Kidney (tissue), 14 donors: ENCODE results near the gene VGLL4. TPM values are rescaled to one million over a fixed set of nuclear protein-coding genes. Genes with fewer than 3 reads are reported as not detected.

Source experiments
- DNase-seq, 5 donors: peaks; one replicate each; pipeline ENCODE4 v3.0.0-alpha.2; 2013 to 2020
- FAIRE-seq: peaks from 2 replicates; lab custom pipeline; 2012; peaks lifted over from hg19 to GRCh38; lab: Jason Lieb, UNC
- H3K27ac ChIP-seq, 2 donors: one replicate each; pipeline ENCODE4 v1.7.0; 2013; ENCODE audit warnings: low read depth in 2 of 2, low read length in 2 of 2, inconsistent platforms in 1 of 2
- H3K27me3 ChIP-seq: one replicate; pipeline ENCODE4 v1.7.1; 2013; ENCODE audit warnings: low read length, inconsistent platforms; ENCODE audit not compliant: control insufficient read depth, insufficient read depth
- H3K36me3 ChIP-seq, 3 donors: one replicate each; pipeline versions ENCODE4 v1.7.0 to v1.7.1; 2013; ENCODE audit warnings: low read length in 3 of 3, control low read depth in 1 of 3, inconsistent platforms in 1 of 3; ENCODE audit not compliant: insufficient read depth in 3 of 3, control insufficient read depth in 2 of 3
- H3K4me1 ChIP-seq, 3 donors: one replicate each; pipeline versions ENCODE4 v1.7.0 to v1.7.1; 2013; ENCODE audit warnings: low read length in 3 of 3, inconsistent platforms in 1 of 3, low read depth in 1 of 3; ENCODE audit not compliant: control insufficient read depth in 2 of 3, insufficient read depth in 2 of 3
- H3K4me3 ChIP-seq, 3 donors: one replicate each; pipeline versions ENCODE4 v1.7.0 to v1.8.1; 2013; ENCODE audit warnings: low read length in 3 of 3, control low read depth in 1 of 3, inconsistent platforms in 1 of 3
- H3K9ac ChIP-seq, 3 donors: one replicate each; pipeline versions ENCODE4 v1.7.0 to v1.7.1; 2013; ENCODE audit warnings: low read length in 3 of 3, control low read depth in 1 of 3, inconsistent platforms in 1 of 3
- H3K9me3 ChIP-seq, 3 donors: one replicate each; pipeline versions ENCODE4 v1.7.0 to v1.7.1; 2013; ENCODE audit warnings: low read length in 3 of 3, control low read depth in 1 of 3, inconsistent platforms in 1 of 3; ENCODE audit not compliant: control insufficient read depth in 2 of 3, insufficient read depth in 1 of 3
- intact Hi-C: fragments of 100-400 bp; cut with DNase I; formaldehyde crosslinking; loops from one replicate; pipeline ENCODE4 v1.11.1; 2022
- polyA plus RNA-seq: library from polyadenylated mRNA; stranded (reverse); fragments of 350-450 nt; fragmentation: Illumina TruSeq; extraction: RNeasy Lipid Tissue Mini Kit (QIAGEN cat#74804); gene quantifications from one replicate; pipeline ENCODE4 v1.2.3, GENCODE V29; 2014; ENCODE audit warnings: low read depth, low replicate concordance; ENCODE audit not compliant: insufficient read depth
- total RNA-seq: library from RNA; stranded (reverse); fragmentation: NEBNext Ultra II Directional; extraction: Animal tissue kit (Norgen Biotek cat#: 25700); gene quantifications from one replicate; pipeline ENCODE4 v1.2.1, GENCODE V29; 2021
- TF ChIP-seq, protein P1 (sequence below): IDR thresholded peaks from 3 replicates; pipeline ENCODE4 v1.5.1; 2012; ENCODE audit warnings: mild to moderate bottlenecking, moderate library complexity, borderline replicate concordance; ENCODE audit not compliant: insufficient read depth; ENCODE audit errors: extremely low read depth
- donor health status: control.
- donor health status: control.
- donor health status: control.
- donor health status: control.
- donor health status: control.
- donor health status: DM: yes; HTN: yes; CAD: no.
- donor health status: Normal renal cell carcinoma (clear cell type).

The VGLL4 gene
- total and polyA plus RNA-seq, 2 donors from 2014 or later: 41.4 to 78.5 TPM

DNA sequence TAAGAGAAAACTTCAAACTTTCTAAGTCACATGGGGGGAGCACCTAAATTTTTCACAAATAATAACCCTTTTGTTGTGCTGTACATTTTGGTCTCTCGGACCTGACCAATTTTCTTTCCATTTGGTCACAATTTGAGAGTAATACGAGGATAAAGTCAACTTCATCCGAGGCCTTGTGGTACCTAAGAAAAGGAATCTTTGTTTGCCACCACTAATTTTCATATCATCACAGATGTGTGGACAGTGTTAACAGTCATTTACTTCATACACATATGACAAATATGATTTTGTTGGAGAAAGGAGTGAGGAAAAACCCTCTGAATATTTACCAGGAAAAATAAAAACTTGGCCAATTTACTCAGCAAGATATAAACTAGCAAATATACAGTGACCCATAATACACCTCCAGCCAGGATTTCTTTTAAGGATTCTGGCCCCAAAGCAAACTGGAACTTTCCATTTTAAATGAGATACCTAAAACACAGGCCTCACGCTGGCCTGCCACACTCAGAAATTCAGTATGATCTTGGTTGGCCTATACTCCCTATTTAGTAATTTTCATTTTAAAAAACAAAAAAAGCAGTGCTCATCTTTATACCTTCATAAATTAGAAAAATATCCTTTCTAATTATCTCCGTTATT, 40.7 kb downstream of the VGLL4 start:
- FAIRE-seq (no peak), DNase-seq (no peak)
- H3K27me3 ChIP-seq: no peaks in the 10 kb centered on the region
- no peaks in the 10 kb centered on the region for H3K9me3 ChIP-seq
- peak overlapping the region in 1 of 2 donors; percentile 68 for H3K27ac ChIP-seq
- no peak overlapping the region for H3K4me3 ChIP-seq
- H3K4me1 ChIP-seq: peaks cover 2 to 12% (median 8%) of the 10 kb centered on the region in 3 donors
- peaks cover 0 to 3% (median 0%) of the 10 kb centered on the region in 3 donors for H3K36me3 ChIP-seq
- H3K9ac ChIP-seq: no peak overlapping the region
- intact Hi-C loops: no loop called here
- TF ChIP-seq, protein P1, sequence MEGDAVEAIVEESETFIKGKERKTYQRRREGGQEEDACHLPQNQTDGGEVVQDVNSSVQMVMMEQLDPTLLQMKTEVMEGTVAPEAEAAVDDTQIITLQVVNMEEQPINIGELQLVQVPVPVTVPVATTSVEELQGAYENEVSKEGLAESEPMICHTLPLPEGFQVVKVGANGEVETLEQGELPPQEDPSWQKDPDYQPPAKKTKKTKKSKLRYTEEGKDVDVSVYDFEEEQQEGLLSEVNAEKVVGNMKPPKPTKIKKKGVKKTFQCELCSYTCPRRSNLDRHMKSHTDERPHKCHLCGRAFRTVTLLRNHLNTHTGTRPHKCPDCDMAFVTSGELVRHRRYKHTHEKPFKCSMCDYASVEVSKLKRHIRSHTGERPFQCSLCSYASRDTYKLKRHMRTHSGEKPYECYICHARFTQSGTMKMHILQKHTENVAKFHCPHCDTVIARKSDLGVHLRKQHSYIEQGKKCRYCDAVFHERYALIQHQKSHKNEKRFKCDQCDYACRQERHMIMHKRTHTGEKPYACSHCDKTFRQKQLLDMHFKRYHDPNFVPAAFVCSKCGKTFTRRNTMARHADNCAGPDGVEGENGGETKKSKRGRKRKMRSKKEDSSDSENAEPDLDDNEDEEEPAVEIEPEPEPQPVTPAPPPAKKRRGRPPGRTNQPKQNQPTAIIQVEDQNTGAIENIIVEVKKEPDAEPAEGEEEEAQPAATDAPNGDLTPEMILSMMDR: no peak

DNA sequence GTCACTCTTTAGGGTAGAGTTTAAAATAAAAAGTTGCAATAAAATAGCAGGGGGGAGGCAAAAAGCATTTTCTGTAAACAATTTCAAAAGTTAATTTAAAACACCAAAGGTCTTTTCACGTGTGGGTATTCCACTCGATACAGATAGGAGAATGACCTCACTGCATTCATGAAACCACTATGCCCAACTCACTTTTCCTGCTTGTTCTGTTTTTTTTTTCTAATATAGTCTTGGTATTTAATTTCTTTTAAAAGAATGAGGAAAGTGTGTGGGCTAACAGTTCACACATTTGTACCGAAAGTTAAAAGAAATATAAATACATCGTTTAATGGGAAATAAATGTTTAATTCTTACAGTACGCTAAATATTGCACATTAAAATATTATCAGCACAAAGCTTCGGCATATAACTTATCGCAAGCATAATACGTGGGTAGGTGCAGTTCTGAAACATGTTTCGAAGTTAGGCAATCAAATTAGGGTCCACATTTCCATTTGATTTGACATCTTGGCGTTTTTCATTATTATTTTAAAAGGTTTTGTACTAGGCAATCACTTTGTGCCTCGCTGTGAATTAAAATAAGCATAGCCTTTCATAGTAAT, 41.4 kb downstream of the VGLL4 start:
- H3K9me3 ChIP-seq: no peaks in the 10 kb centered on the region
- H3K36me3 ChIP-seq: peaks cover 0 to 3% (median 0%) of the 10 kb centered on the region in 3 donors
- TF ChIP-seq, protein P1: no peak
- H3K9ac ChIP-seq: no peak overlapping the region
- peaks cover 2 to 12% (median 8%) of the 10 kb centered on the region in 3 donors for H3K4me1 ChIP-seq
- intact Hi-C loops: no loop called here
- FAIRE-seq (no peak), DNase-seq (no peak)
- peak overlapping the region; percentile 30 for H3K27ac ChIP-seq
- no peaks in the 10 kb centered on the region for H3K27me3 ChIP-seq
- no peak overlapping the region for H3K4me3 ChIP-seq

- TF ChIP-seq, protein P1: no peak
- Histone ChIP-seq H3K4me1 (peaks cover 2 to 12% (median 8%) of the 10 kb centered on the region in 3 donors), H3K27me3 (no peaks in the 10 kb centered on the region), H3K27ac (peak overlapping the region; percentile 30 to 70), H3K9ac (no peak overlapping the region), H3K4me3 (no peak overlapping the region), H3K9me3 (no peaks in the 10 kb centered on the region), H3K36me3 (peaks cover 0 to 3% (median 0%) of the 10 kb centered on the region in 3 donors)
- intact Hi-C loops: no loop called here
- DNase-seq (no peak), FAIRE-seq (no peak)
These were observed 42.1 kb downstream of the VGLL4 start for GRCh38 chr3:11601446-11602238.
